Cardiac muscle cell (in vitro differentiated cells and primary cell): Measurements from ENCODE around the gene FOXJ2. TPM values are rescaled to one million over a fixed set of nuclear protein-coding genes. Genes with fewer than 3 reads are reported as not detected.

Experiments
- DNase-seq, 2 donors: peaks; one replicate each; pipeline versions ENCODE4 v3.0.0 to v3.0.0-alpha.2; 2010 to 2017; ENCODE audit warnings: low read depth in 1 of 2, low spot score in 1 of 2
- H3K27ac ChIP-seq: fragments of 200-600 bp; sonication (generic); 2 replicates; pipeline ENCODE4 v1.5.1; 2016
- H3K27me3 ChIP-seq: fragments of 200-600 bp; sonication (generic); 2 replicates; pipeline ENCODE4 v1.6.0; 2016; ENCODE audit warnings: control low read depth
- H3K36me3 ChIP-seq: fragments of 200-600 bp; sonication (generic); 2 replicates; pipeline ENCODE4 v1.5.1; 2016; ENCODE audit warnings: control low read depth
- H3K4me1 ChIP-seq: fragments of 200-600 bp; sonication (generic); 2 replicates; pipeline ENCODE4 v1.8.1; 2017; ENCODE audit warnings: low read depth, mild to moderate bottlenecking, mixed run types
- H3K4me3 ChIP-seq: fragments of 200-600 bp; sonication (generic); 2 replicates; pipeline ENCODE4 v1.5.1; 2016; ENCODE audit warnings: mild to moderate bottlenecking
- H3K9me3 ChIP-seq: fragments of 200-600 bp; sonication (generic); 2 replicates; pipeline ENCODE4 v1.5.1; 2017; ENCODE audit warnings: low read depth, mild to moderate bottlenecking, control low read depth
- CTCF ChIP-seq: IDR thresholded peaks from 2 replicates; pipeline ENCODE4 v1.5.1; 2012; ENCODE audit warnings: low read depth, mild to moderate bottlenecking, low read length
- polyA plus RNA-seq: library from polyadenylated mRNA; unstranded; fragments of >200 nt; fragmentation: Nextera tagmentation; extraction: Ambion mirVana; gene quantifications from 2 replicates; pipeline ENCODE4 v1.2.1, GENCODE V29; 2016
- total RNA-seq: library from RNA; depleted of rRNA; stranded (reverse); fragments of >200 nt; gene quantifications from 2 replicates; pipeline ENCODE4 v1.2.3, GENCODE V29; 2016

Gene FOXJ2
- total and polyA plus RNA-seq, 2 experiments from 2014 or later, result 24.1 to 26.6 TPM

DNA sequence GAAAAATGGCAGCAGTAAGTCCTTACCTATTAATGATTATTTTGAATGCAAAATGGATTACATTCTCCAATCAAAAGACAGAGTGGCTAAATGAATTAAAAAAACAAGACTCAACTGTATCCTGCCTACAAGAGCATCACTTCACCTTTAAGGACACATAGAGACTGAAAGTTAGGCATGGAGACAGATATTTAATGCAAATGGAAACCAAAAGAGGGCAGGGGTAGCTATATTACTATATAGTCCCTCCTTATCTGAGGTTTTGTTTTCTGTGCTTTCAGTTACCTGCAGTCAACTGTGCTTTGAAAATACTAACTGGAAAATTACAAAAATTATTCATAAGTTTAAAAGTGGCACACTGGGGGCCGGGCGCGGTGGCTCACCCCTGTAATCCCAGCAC is 66.7 kb downstream of the FOXJ2 start:
- H3K36me3 ChIP-seq, result peaks cover 23% of the 10 kb centered on the region
- no peaks in the 10 kb centered on the region for H3K4me1 ChIP-seq
- no peak overlapping the region for H3K27ac ChIP-seq
- DNase-seq, result no peak
- H3K9me3 ChIP-seq, result no peaks in the 10 kb centered on the region
- no peaks in the 10 kb centered on the region for H3K27me3 ChIP-seq
- H3K4me3 ChIP-seq, result no peak overlapping the region
- TF ChIP-seq CTCF, result no peak

Other genes starting within 250 kb of the FOXJ2 start
- 0.06 and 0.78 TPM in 2 replicates for gene NANOG, start 243.3 kb upstream of the FOXJ2 start, total RNA-seq
- 0.24 TPM in 1 of 2 replicates, not detected in the other for gene NANOG, start 243.3 kb upstream of the FOXJ2 start, polyA plus RNA-seq
- 0.07 TPM in 1 of 2 replicates, not detected in the other for gene SLC2A14, start 159.8 kb upstream of the FOXJ2 start, total RNA-seq
- 0.26 and 0.47 TPM in 2 replicates for gene SLC2A14, start 159.8 kb upstream of the FOXJ2 start, polyA plus RNA-seq
- gene SLC2A3, start 96.5 kb upstream of the FOXJ2 start, total RNA-seq, result 251 and 267 TPM in 2 replicates
- 349 and 363 TPM in 2 replicates for gene SLC2A3, start 96.5 kb upstream of the FOXJ2 start, polyA plus RNA-seq
- gene C3AR1, start 33.6 kb downstream of the FOXJ2 start, total RNA-seq, result not detected in 2 replicates
- not detected in 2 replicates for gene C3AR1, start 33.6 kb downstream of the FOXJ2 start, polyA plus RNA-seq
- 59.9 and 68.9 TPM in 2 replicates for gene NECAP1, start 49.6 kb downstream of the FOXJ2 start, total RNA-seq
- gene NECAP1, start 49.6 kb downstream of the FOXJ2 start, polyA plus RNA-seq, result 43.9 and 47.7 TPM in 2 replicates
- gene CLEC4A, start 90.9 kb downstream of the FOXJ2 start, total RNA-seq, result 1.8 TPM in 1 of 2 replicates, not detected in the other
- gene CLEC4A, start 90.9 kb downstream of the FOXJ2 start, polyA plus RNA-seq, result 0.65 and 1.9 TPM in 2 replicates
- gene ZNF705A, start 124.3 kb downstream of the FOXJ2 start, total RNA-seq, result not detected in 2 replicates
- gene ZNF705A, start 124.3 kb downstream of the FOXJ2 start, polyA plus RNA-seq, result not detected in 2 replicates
- 0.18 and 0.28 TPM in 2 replicates for gene FAM90A1, start 194.9 kb downstream of the FOXJ2 start, total RNA-seq
- gene FAM90A1, start 194.9 kb downstream of the FOXJ2 start, polyA plus RNA-seq, result 0.97 TPM in 1 of 2 replicates, not detected in the other